ENCODE measurements around the gene PLA2G4A. TPM values are rescaled to one million over a fixed set of nuclear protein-coding genes. Genes with fewer than 3 reads are reported as not detected.

PLA2G4A gene
- polyA plus RNA-seq, 1 donor (not counting 4 experiments of a cell fraction or from before 2014, with no cell fraction given), result 29.2 TPM

DNA sequence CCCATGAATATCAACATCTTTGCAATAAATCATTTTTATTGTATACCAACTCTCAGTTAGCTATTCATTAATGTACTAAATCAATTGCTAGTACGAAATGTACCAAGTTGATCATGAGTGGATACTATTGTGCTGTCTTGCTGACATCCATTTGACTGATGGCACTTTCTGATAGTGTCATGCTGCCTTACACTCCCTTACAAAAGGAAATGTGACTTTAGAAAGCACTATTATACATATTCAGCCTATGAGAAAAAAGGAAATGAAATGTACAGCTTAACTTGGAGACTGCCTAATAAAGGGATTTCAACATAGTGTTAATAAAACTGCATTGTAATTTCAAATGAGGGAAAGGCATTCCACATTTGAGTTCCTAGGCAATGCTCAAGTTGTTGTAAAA, 52.2 kb downstream of the PLA2G4A start:
- H3K27ac ChIP-seq (ENCODE audit: control insufficient read depth, insufficient read depth, low read length), result no peak overlapping the region

DNA sequence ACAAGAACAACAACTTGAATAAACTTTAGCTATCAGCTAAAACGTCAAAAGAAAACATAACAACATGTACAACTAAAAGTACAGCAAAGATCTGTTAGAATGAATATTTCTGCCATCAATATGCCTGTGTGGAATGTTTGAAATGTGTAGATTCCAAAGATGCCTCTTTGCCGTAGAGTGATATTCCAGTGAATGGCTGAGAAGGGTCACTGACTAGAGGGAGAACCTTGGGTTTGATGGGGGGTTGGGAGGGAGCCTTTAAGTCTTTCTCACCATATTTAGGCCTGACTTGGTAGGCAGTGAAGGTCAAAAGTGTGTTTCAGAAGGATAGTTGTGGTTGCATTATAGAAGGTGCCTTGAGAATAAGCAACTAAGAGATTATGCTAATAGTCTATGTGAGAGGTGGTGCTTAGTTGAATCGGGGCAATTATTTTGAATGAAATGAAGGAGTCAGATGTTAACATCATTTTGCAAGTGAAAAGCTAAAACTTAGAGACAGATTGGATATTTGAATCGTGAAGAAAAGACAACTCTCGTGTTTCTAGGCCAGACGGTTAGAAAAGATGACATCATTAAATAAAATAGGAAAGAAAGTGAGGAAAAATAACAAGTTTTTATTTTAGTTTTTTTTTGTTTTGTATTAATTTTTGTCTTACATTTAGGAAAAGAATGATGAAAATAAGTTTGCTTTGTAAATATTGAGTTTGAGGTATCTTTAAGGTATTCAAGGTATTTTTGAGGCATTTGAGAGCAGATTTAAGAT, 53.8 kb downstream of the PLA2G4A start:
- Histone ChIP-seq H3K9me1 (ENCODE audit: control insufficient read depth, extremely low read depth, insufficient read depth, low read length) (no peaks in the 10 kb centered on the region), H3K27me3 (ENCODE audit: control insufficient read depth, extremely low read depth, insufficient read depth, low read length) (no peaks in the 10 kb centered on the region), H3K27ac (ENCODE audit: control insufficient read depth, insufficient read depth, low read length) (no peak overlapping the region), H3K9ac (ENCODE audit: control insufficient read depth, extremely low read depth, insufficient read depth, low read length) (no peak overlapping the region), H3K36me3 (ENCODE audit: control insufficient read depth in 2 of 2, extremely low read depth in 1 of 2, insufficient read depth in 2 of 2, low read length in 2 of 2) (no peaks in the 10 kb centered on the region), H3K4me1 (ENCODE audit: control insufficient read depth, extremely low read depth, insufficient read depth, low read length) (peaks cover 13% of the 10 kb centered on the region), H2AFZ (ENCODE audit: control insufficient read depth, low read length) (no peak overlapping the region), H3K4me3 (ENCODE audit: control insufficient read depth in 2 of 3, extremely low read depth in 1 of 3, insufficient read depth in 2 of 3, low read depth in 1 of 3, low read length in 3 of 3) (no peak overlapping the region), H3K79me2 (ENCODE audit: control insufficient read depth, insufficient read depth, low read length) (no peaks in the 10 kb centered on the region), H3K9me3 (ENCODE audit: control insufficient read depth, low read depth, low read length) (no peaks in the 10 kb centered on the region), H3K4me2 (ENCODE audit: control insufficient read depth, extremely low read depth, insufficient read depth, low read depth, low read length) (no peak overlapping the region), H4K20me1 (ENCODE audit: control insufficient read depth, extremely low read depth, insufficient read depth, low read length) (no peaks in the 10 kb centered on the region)
- no peak for TF ChIP-seq EZH2 (IDR thresholded peaks at IDR 0.05; ENCODE audit: low read length)
- TF ChIP-seq, protein P1, sequence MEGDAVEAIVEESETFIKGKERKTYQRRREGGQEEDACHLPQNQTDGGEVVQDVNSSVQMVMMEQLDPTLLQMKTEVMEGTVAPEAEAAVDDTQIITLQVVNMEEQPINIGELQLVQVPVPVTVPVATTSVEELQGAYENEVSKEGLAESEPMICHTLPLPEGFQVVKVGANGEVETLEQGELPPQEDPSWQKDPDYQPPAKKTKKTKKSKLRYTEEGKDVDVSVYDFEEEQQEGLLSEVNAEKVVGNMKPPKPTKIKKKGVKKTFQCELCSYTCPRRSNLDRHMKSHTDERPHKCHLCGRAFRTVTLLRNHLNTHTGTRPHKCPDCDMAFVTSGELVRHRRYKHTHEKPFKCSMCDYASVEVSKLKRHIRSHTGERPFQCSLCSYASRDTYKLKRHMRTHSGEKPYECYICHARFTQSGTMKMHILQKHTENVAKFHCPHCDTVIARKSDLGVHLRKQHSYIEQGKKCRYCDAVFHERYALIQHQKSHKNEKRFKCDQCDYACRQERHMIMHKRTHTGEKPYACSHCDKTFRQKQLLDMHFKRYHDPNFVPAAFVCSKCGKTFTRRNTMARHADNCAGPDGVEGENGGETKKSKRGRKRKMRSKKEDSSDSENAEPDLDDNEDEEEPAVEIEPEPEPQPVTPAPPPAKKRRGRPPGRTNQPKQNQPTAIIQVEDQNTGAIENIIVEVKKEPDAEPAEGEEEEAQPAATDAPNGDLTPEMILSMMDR (optimal IDR thresholded peaks at IDR 0.05 in 1 of 3, IDR thresholded peaks at IDR 0.05 in 1 of 3, conservative IDR thresholded peaks at IDR 0.05 in 1 of 3; ENCODE audit: extremely low read depth in 1 of 3, insufficient read depth in 2 of 3, low read length in 3 of 3), result no peak
- dilution Hi-C loops (cut with MboI; ENCODE audit: extremely low pct_ligation_motif_present, low sequenced_read_pairs), result no loop called here
- DNase-seq (ENCODE audit: low read depth, low spot score) (no peak), FAIRE-seq (no peak)

More for the DNA sequence above, 52.2 kb downstream of the PLA2G4A start:
- Histone ChIP-seq H3K27me3 (ENCODE audit: control insufficient read depth, extremely low read depth, insufficient read depth, low read length) (no peaks in the 10 kb centered on the region), H3K4me2 (ENCODE audit: control insufficient read depth, extremely low read depth, insufficient read depth, low read depth, low read length) (no peak overlapping the region), H3K4me3 (ENCODE audit: control insufficient read depth in 2 of 3, extremely low read depth in 1 of 3, insufficient read depth in 2 of 3, low read depth in 1 of 3, low read length in 3 of 3) (no peak overlapping the region), H3K36me3 (ENCODE audit: control insufficient read depth in 2 of 2, extremely low read depth in 1 of 2, insufficient read depth in 2 of 2, low read length in 2 of 2) (no peaks in the 10 kb centered on the region), H3K9me1 (ENCODE audit: control insufficient read depth, extremely low read depth, insufficient read depth, low read length) (no peaks in the 10 kb centered on the region), H3K9me3 (ENCODE audit: control insufficient read depth, low read depth, low read length) (no peaks in the 10 kb centered on the region), H3K9ac (ENCODE audit: control insufficient read depth, extremely low read depth, insufficient read depth, low read length) (no peak overlapping the region), H3K4me1 (ENCODE audit: control insufficient read depth, extremely low read depth, insufficient read depth, low read length) (peaks cover 17% of the 10 kb centered on the region), H2AFZ (ENCODE audit: control insufficient read depth, low read length) (no peak overlapping the region), H3K79me2 (ENCODE audit: control insufficient read depth, insufficient read depth, low read length) (no peaks in the 10 kb centered on the region), H4K20me1 (ENCODE audit: control insufficient read depth, extremely low read depth, insufficient read depth, low read length) (no peaks in the 10 kb centered on the region)
- dilution Hi-C loops (cut with MboI; ENCODE audit: extremely low pct_ligation_motif_present, low sequenced_read_pairs), result no loop called here
- no peak for DNase-seq (ENCODE audit: low read depth, low spot score)
- TF ChIP-seq, protein P1 (optimal IDR thresholded peaks at IDR 0.05 in 1 of 3, IDR thresholded peaks at IDR 0.05 in 1 of 3, conservative IDR thresholded peaks at IDR 0.05 in 1 of 3; ENCODE audit: extremely low read depth in 1 of 3, insufficient read depth in 2 of 3, low read length in 3 of 3), result no peak
- no peak for TF ChIP-seq EZH2 (IDR thresholded peaks at IDR 0.05; ENCODE audit: low read length)
- peak; percentile 26 for FAIRE-seq

Data from keratinocyte (primary cell).